Activated CD8-positive, alpha-beta memory T cell treated with anti-CD3 and anti-CD28 coated beads for 36 hours (primary cell): Measurements from ENCODE around the gene ADAMTSL3. TPM values are rescaled to one million over a fixed set of nuclear protein-coding genes. Genes with fewer than 3 reads are reported as not detected.
"Not testable (repeated sequence)": the region's sequence is repeated elsewhere in the genome, so short reads cannot be mapped to it uniquely, and the experiment has no call there.

Experiments used
- CTCF ChIA-PET: fragments of 350-600 bp; sonication (Branson Sonifier 250); formaldehyde crosslinking; loops from one replicate; lab custom pipeline; 2021; ENCODE audit warnings: antibody characterized with exemption; lab: Charles Lee
- POLR2A ChIA-PET: fragments of 350-600 bp; sonication (Branson Sonifier 250); formaldehyde crosslinking; loops from one replicate; lab custom pipeline; 2021; ENCODE audit warnings: antibody characterized with exemption; lab: Charles Lee
- total RNA-seq, 2 experiments: library from RNA; stranded (reverse); gene quantifications; one replicate each; pipeline ENCODE4 v1.2.3, GENCODE V29; 2021

The ADAMTSL3 gene
- total RNA-seq, 2 experiments from 2014 or later: not detected

- POLR2A ChIA-PET: no interaction called here
- CTCF ChIA-PET: no interaction called here
Observed at GRCh38 chr15:83733206-83733605, 79.3 kb downstream of the ADAMTSL3 start.

- CTCF ChIA-PET: no interaction called here
- POLR2A ChIA-PET: no interaction called here
Observed at GRCh38 chr15:83733691-83734090, 79.8 kb downstream of the ADAMTSL3 start.

GRCh38 chr15:83734487-83734886, 80.6 kb downstream of the ADAMTSL3 start:
- ChIA-PET POLR2A (no interaction called here), CTCF (no interaction called here)

- ChIA-PET POLR2A (no interaction called here), CTCF (no interaction called here)
Observed at GRCh38 chr15:83739629-83740028, 85.7 kb downstream of the ADAMTSL3 start.

- POLR2A ChIA-PET: no interaction called here
- CTCF ChIA-PET: no interaction called here
Observed at GRCh38 chr15:83745771-83746170, 91.8 kb downstream of the ADAMTSL3 start.

GRCh38 chr15:83746231-83746630, 92.3 kb downstream of the ADAMTSL3 start:
- CTCF ChIA-PET: no interaction called here
- POLR2A ChIA-PET: no interaction called here

GRCh38 chr15:83747050-83747717, 93.3 kb downstream of the ADAMTSL3 start:
- CTCF ChIA-PET: no interaction called here
- POLR2A ChIA-PET: no interaction called here

GRCh38 chr15:83747718-83748110, 93.8 kb downstream of the ADAMTSL3 start:
- CTCF ChIA-PET: no interaction called here
- POLR2A ChIA-PET: no interaction called here

- CTCF ChIA-PET: no interaction called here
Observed at GRCh38 chr15:83753872-83754493, 100.1 kb downstream of the ADAMTSL3 start.

GRCh38 chr15:83757291-83757690, 103.4 kb downstream of the ADAMTSL3 start:
- CTCF ChIA-PET, POLR2A ChIA-PET: not testable (repeated sequence)

More at GRCh38 chr15:83753872-83754493, 100.1 kb downstream of the ADAMTSL3 start:
- POLR2A ChIA-PET: no interaction called here

GRCh38 chr15:83762367-83762766, 108.4 kb downstream of the ADAMTSL3 start:
- ChIA-PET POLR2A (no interaction called here), CTCF (no interaction called here)

- ChIA-PET CTCF (no interaction called here), POLR2A (no interaction called here)
Observed at GRCh38 chr15:83764201-83764838, 110.4 kb downstream of the ADAMTSL3 start.

GRCh38 chr15:83766339-83766738, 112.4 kb downstream of the ADAMTSL3 start:
- ChIA-PET POLR2A (no interaction called here), CTCF (no interaction called here)

GRCh38 chr15:83767741-83768140, 113.8 kb downstream of the ADAMTSL3 start:
- POLR2A ChIA-PET: no interaction called here
- CTCF ChIA-PET: no interaction called here

- ChIA-PET CTCF (interaction anchor here (0.6 kb wide), 1 partner anchor 362 kb away, joined by 3 read pairs; no protein-coding TSS in a partner anchor), POLR2A (no interaction called here)
Observed at GRCh38 chr15:83769411-83769999, 115.6 kb downstream of the ADAMTSL3 start.

- CTCF ChIA-PET: no interaction called here
- POLR2A ChIA-PET: no interaction called here
Observed at GRCh38 chr15:83775738-83776137, 121.8 kb downstream of the ADAMTSL3 start.

- ChIA-PET POLR2A (no interaction called here), CTCF (no interaction called here)
Observed at GRCh38 chr15:83776986-83777385, 123.1 kb downstream of the ADAMTSL3 start.

GRCh38 chr15:83783227-83783626, 129.3 kb downstream of the ADAMTSL3 start:
- ChIA-PET CTCF (no interaction called here), POLR2A (no interaction called here)

GRCh38 chr15:83784975-83785374, 131.1 kb downstream of the ADAMTSL3 start:
- ChIA-PET POLR2A (no interaction called here), CTCF (no interaction called here)

- POLR2A ChIA-PET: no interaction called here
- CTCF ChIA-PET: no interaction called here
Observed at GRCh38 chr15:83786336-83786735, 132.4 kb downstream of the ADAMTSL3 start.
